H9 (cell line): ENCODE results near the gene OR52M1. TPM values are rescaled to one million over a fixed set of nuclear protein-coding genes. Genes with fewer than 3 reads are reported as not detected.

Experiments
- DNase-seq: peaks from one replicate; pipeline ENCODE4 v3.0.0-alpha.2; 2017
- H2AFZ ChIP-seq: one replicate; pipeline ENCODE4 v1.6.1; 2013; ENCODE audit warnings: mild to moderate bottlenecking, low read length, control low read depth, moderate library complexity
- H2AK5ac ChIP-seq: 2 replicates; pipeline ENCODE4 v1.6.1; 2013; ENCODE audit warnings: low read length, control low read depth, mixed read lengths; ENCODE audit not compliant: insufficient read length
- H2BK120ac ChIP-seq: one replicate; pipeline ENCODE4 v1.6.1; 2013; ENCODE audit warnings: low read depth, mild to moderate bottlenecking, low read length, control low read depth, inconsistent platforms; ENCODE audit not compliant: poor library complexity, severe bottlenecking
- H2BK12ac ChIP-seq: 2 replicates; pipeline ENCODE4 v1.6.1; 2013; ENCODE audit warnings: low read length, control low read depth, mixed read lengths, low read depth; ENCODE audit not compliant: insufficient read length
- H2BK15ac ChIP-seq: 2 replicates; pipeline ENCODE4 v1.6.1; 2013; ENCODE audit warnings: low read depth, low read length, control low read depth
- H2BK20ac ChIP-seq: one replicate; pipeline ENCODE4 v1.6.1; 2013; ENCODE audit warnings: low read depth, mild to moderate bottlenecking, low read length, control low read depth, inconsistent platforms; ENCODE audit not compliant: poor library complexity, severe bottlenecking
- H2BK5ac ChIP-seq: 2 replicates; pipeline ENCODE4 v1.6.1; 2013; ENCODE audit warnings: low read length, control low read depth, mixed read lengths; ENCODE audit not compliant: insufficient read length
- H3K14ac ChIP-seq: 2 replicates; pipeline ENCODE4 v1.6.1; 2013; ENCODE audit warnings: low read length, control low read depth; ENCODE audit not compliant: insufficient read depth
- H3K18ac ChIP-seq: 2 replicates; pipeline ENCODE4 v1.6.1; 2013; ENCODE audit warnings: low read depth, mild to moderate bottlenecking, mixed read lengths, low read length, control low read depth; ENCODE audit not compliant: insufficient read length
- H3K23ac ChIP-seq: 2 replicates; pipeline ENCODE4 v1.6.1; 2013; ENCODE audit warnings: low read length, control low read depth, mixed read lengths, low read depth; ENCODE audit not compliant: insufficient read length
- H3K23me2 ChIP-seq: 2 replicates; pipeline ENCODE4 v1.6.1; 2013; ENCODE audit warnings: low read depth, mild to moderate bottlenecking, mixed read lengths, low read length, control low read depth; ENCODE audit not compliant: insufficient read length, poor library complexity, severe bottlenecking
- H3K27ac ChIP-seq: 2 replicates; pipeline ENCODE4 v1.5.1; 2013; ENCODE audit warnings: low read length, control low read depth, mixed read lengths, low read depth; ENCODE audit not compliant: insufficient read length
- H3K27me3 ChIP-seq: 2 replicates; pipeline ENCODE4 v1.6.1; 2013; ENCODE audit warnings: low read length, control low read depth, inconsistent platforms; ENCODE audit not compliant: insufficient read depth
- H3K4ac ChIP-seq: 2 replicates; pipeline ENCODE4 v1.6.1; 2013; ENCODE audit warnings: low read depth, mild to moderate bottlenecking, control low read depth, inconsistent platforms, low read length, moderate library complexity
- H3K4me1 ChIP-seq: 2 replicates; pipeline ENCODE4 v1.6.1; 2013; ENCODE audit warnings: low read length, control low read depth, inconsistent platforms; ENCODE audit not compliant: insufficient read depth
- H3K4me2 ChIP-seq: 2 replicates; pipeline ENCODE4 v1.6.1; 2013; ENCODE audit warnings: low read length, control low read depth, mixed read lengths; ENCODE audit not compliant: insufficient read length, insufficient read depth
- H3K56ac ChIP-seq: 2 replicates; pipeline ENCODE4 v1.6.1; 2013; ENCODE audit warnings: low read depth, mild to moderate bottlenecking, mixed read lengths, low read length, control low read depth; ENCODE audit not compliant: insufficient read length
- H3K79me1 ChIP-seq: 2 replicates; pipeline ENCODE4 v1.6.1; 2013; ENCODE audit warnings: low read depth, mild to moderate bottlenecking, moderate library complexity, low read length, control low read depth, inconsistent platforms; ENCODE audit not compliant: insufficient read depth, poor library complexity, severe bottlenecking
- H3K79me2 ChIP-seq: 2 replicates; pipeline ENCODE4 v1.6.1; 2013; ENCODE audit warnings: low read length, control low read depth, inconsistent platforms; ENCODE audit not compliant: insufficient read depth
- H3K9ac ChIP-seq: 2 replicates; pipeline ENCODE4 v1.6.1; 2013; ENCODE audit warnings: low read length, control low read depth, mixed read lengths; ENCODE audit not compliant: insufficient read length; ENCODE audit errors: extremely low read depth
- H3K9me3 ChIP-seq: one replicate; pipeline ENCODE4 v1.6.1; 2013; ENCODE audit warnings: low read depth, low read length, inconsistent platforms; ENCODE audit not compliant: control insufficient read depth
- H3T11ph ChIP-seq: one replicate; pipeline ENCODE4 v1.6.1; 2013; ENCODE audit warnings: mild to moderate bottlenecking, low read length, control low read depth, inconsistent platforms
- H4K20me1 ChIP-seq: one replicate; pipeline ENCODE4 v1.6.1; 2013; ENCODE audit not compliant: control insufficient read depth, insufficient read length, insufficient read depth
- H4K5ac ChIP-seq: 2 replicates; pipeline ENCODE4 v1.6.1; 2013; ENCODE audit warnings: low read depth, mild to moderate bottlenecking, mixed read lengths, low read length, control low read depth; ENCODE audit not compliant: insufficient read length
- H4K8ac ChIP-seq: replicated peaks from 2 replicates; pipeline ENCODE4 v1.6.1; 2013; ENCODE audit warnings: low read length, control low read depth, mixed read lengths, low read depth; ENCODE audit not compliant: insufficient read length
- H4K91ac ChIP-seq: 2 replicates; pipeline ENCODE4 v1.6.1; 2013; ENCODE audit warnings: low read depth, mild to moderate bottlenecking, moderate library complexity, mixed read lengths, low read length, control low read depth; ENCODE audit not compliant: insufficient read length
- H3K27ac Mint-ChIP-seq, 3 experiments: 2 replicates in 2 of 3; 3 replicates in 1 of 3; pipeline ENCODE4 v1.8.0; 2020 to 2021; ENCODE audit warnings: mixed read lengths in 3 of 3, mild to moderate bottlenecking in 1 of 3, moderate library complexity in 1 of 3
- H3K27me3 Mint-ChIP-seq: 2 replicates; pipeline ENCODE4 v1.8.0; 2021; ENCODE audit warnings: low read depth, mild to moderate bottlenecking, moderate library complexity, mixed read lengths
- H3K36me3 Mint-ChIP-seq, 3 experiments: 2 replicates in 2 of 3; 3 replicates in 1 of 3; pipeline ENCODE4 v1.8.0; 2020 to 2021; ENCODE audit warnings: low read depth in 3 of 3, mixed read lengths in 3 of 3; ENCODE audit not compliant: insufficient read depth in 1 of 3
- H3K4me1 Mint-ChIP-seq, 2 experiments: 2 replicates each; pipeline ENCODE4 v1.8.0; 2020; ENCODE audit warnings: mixed read lengths in 2 of 2
- H3K4me3 Mint-ChIP-seq, 2 experiments: 2 replicates in 1 of 2; 3 replicates in 1 of 2; pipeline ENCODE4 v1.8.0; 2020 to 2021; ENCODE audit warnings: mild to moderate bottlenecking in 2 of 2, mixed read lengths in 2 of 2, moderate library complexity in 1 of 2
- H3K9me3 Mint-ChIP-seq, 2 experiments: 2 replicates in 1 of 2; 3 replicates in 1 of 2; pipeline ENCODE4 v1.8.0; 2020; ENCODE audit warnings: mild to moderate bottlenecking in 2 of 2, mixed read lengths in 2 of 2, moderate library complexity in 1 of 2
- WGBS: extraction: QIAGEN DNeasy Blood & Tissue Kit; methylation state at CpG from one replicate; pipeline ENCODE4 v1.1.7; 2013; ENCODE audit warnings: missing lambda C conversion rate, low lambda C conversion rate, mixed read lengths; ENCODE audit not compliant: insufficient read length; ENCODE audit errors: extremely low coverage; 5-methylcytosine and 5-hydroxymethylcytosine counted together
- total RNA-seq: library from RNA; stranded (reverse); gene quantifications from 2 replicates; pipeline ENCODE4 v1.2.1, GENCODE V29; 2021
- TF ChIP-seq, protein P1 (sequence below): fragments of 200-600 bp; sonication (generic); conservative IDR thresholded peaks from 3 replicates; pipeline ENCODE4 v1.8.0; 2021; ENCODE audit warnings: antibody characterized with exemption, mild to moderate bottlenecking

OR52M1 gene
- total RNA-seq, 1 experiment from 2014 or later: not detected

- no peak overlapping the region for H4K91ac ChIP-seq
- H3K27me3 ChIP-seq: no peaks in the 10 kb centered on the region
- H3K9me3 ChIP-seq: no peaks in the 10 kb centered on the region
- H2AFZ ChIP-seq: no peak overlapping the region
- H3K56ac ChIP-seq: no peak overlapping the region
- no peaks in the 10 kb centered on the region for H3K23me2 ChIP-seq
- H3K79me2 ChIP-seq: no peaks in the 10 kb centered on the region
- no peak overlapping the region for H3K14ac ChIP-seq
- no peak overlapping the region for H2BK15ac ChIP-seq
- no peak overlapping the region for H3K4me2 ChIP-seq
- H3K23ac ChIP-seq: no peak overlapping the region
- no peak overlapping the region for H2BK5ac ChIP-seq
- Mint-ChIP-seq H3K9me3 (no peaks in the 10 kb centered on the region), H3K4me1 (no peaks in the 10 kb centered on the region), H3K27me3 (peaks cover 2% of the 10 kb centered on the region), H3K36me3 (no peaks in the 10 kb centered on the region; a peak in 1 of 7 replicates), H3K27ac (no peak overlapping the region), H3K4me3 (no peak overlapping the region)
- no peak overlapping the region for H2BK120ac ChIP-seq
- H2AK5ac ChIP-seq: no peak overlapping the region
- TF ChIP-seq, protein P1, sequence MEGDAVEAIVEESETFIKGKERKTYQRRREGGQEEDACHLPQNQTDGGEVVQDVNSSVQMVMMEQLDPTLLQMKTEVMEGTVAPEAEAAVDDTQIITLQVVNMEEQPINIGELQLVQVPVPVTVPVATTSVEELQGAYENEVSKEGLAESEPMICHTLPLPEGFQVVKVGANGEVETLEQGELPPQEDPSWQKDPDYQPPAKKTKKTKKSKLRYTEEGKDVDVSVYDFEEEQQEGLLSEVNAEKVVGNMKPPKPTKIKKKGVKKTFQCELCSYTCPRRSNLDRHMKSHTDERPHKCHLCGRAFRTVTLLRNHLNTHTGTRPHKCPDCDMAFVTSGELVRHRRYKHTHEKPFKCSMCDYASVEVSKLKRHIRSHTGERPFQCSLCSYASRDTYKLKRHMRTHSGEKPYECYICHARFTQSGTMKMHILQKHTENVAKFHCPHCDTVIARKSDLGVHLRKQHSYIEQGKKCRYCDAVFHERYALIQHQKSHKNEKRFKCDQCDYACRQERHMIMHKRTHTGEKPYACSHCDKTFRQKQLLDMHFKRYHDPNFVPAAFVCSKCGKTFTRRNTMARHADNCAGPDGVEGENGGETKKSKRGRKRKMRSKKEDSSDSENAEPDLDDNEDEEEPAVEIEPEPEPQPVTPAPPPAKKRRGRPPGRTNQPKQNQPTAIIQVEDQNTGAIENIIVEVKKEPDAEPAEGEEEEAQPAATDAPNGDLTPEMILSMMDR: no peak
- no peak overlapping the region for H3K18ac ChIP-seq
- H4K8ac ChIP-seq: no peak overlapping the region
- H2BK12ac ChIP-seq: no peak overlapping the region
- WGBS: no CpG with 5 or more reads among the region's 2 CpGs
- H4K5ac ChIP-seq: no peak overlapping the region
- no peak overlapping the region for H3T11ph ChIP-seq
- H4K20me1 ChIP-seq: no peaks in the 10 kb centered on the region
- no peak overlapping the region for H2BK20ac ChIP-seq
- no peaks in the 10 kb centered on the region for H3K79me1 ChIP-seq
- no peak overlapping the region for H3K4ac ChIP-seq
- H3K27ac ChIP-seq: no peak overlapping the region
- H3K9ac ChIP-seq: no peak overlapping the region
- DNase-seq: no peak
- H3K4me1 ChIP-seq: peaks cover 3% of the 10 kb centered on the region; the same call in 1 of the 2 replicates
Observed at GRCh38 chr11:4522339-4522738, 22.7 kb upstream of the OR52M1 start.
